ENCODE measurements around the gene TBC1D21. TPM values are rescaled to one million over a fixed set of nuclear protein-coding genes. Genes with fewer than 3 reads are reported as not detected.

Gene TBC1D21
- total and polyA plus RNA-seq, 10 of the 15 experiments (the other 5 are each of a cell fraction or from before 2014, with no cell fraction given) = not detected

DNA sequence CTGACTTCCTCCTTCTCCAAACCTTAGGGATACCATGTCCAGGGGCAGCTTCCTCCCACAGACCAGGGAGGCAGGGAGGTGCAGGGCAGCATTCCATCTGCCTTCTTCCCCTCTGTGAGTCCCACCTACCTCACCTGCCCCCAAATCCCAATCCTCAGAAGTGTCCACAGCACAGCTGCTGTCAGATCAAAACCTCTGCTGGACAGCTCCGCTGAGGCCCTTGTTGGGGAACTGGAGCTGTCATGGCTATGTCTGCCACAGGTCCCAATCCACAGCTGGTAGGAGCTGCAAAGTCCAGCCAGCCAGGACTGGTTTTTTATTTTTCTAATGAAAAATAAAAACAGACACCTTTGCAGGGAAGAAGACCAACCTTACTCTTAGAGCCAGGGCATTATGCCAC, 40.7 kb upstream of the TBC1D21 start:
- Histone ChIP-seq H3K27ac (ENCODE audit: control insufficient read depth, insufficient read depth) (no peak overlapping the region), H2AFZ (ENCODE audit: control insufficient read depth, low read depth, low read length) (no peak overlapping the region), H3K4me3 (no peak overlapping the region), H3K36me3 (ENCODE audit: control insufficient read depth in 2 of 2, insufficient read depth in 2 of 2, low read length in 1 of 2) (no peaks in the 10 kb centered on the region), H3K4me1 (ENCODE audit: control insufficient read depth, insufficient read depth, low read length) (no peaks in the 10 kb centered on the region), H3K4me2 (ENCODE audit: control insufficient read depth, insufficient read depth) (no peak overlapping the region), H3K79me2 (ENCODE audit: control insufficient read depth, insufficient read depth, low read length) (no peaks in the 10 kb centered on the region), H3K27me3 (replicated peaks in 1 of 2; ENCODE audit: control insufficient read depth in 2 of 2, insufficient read depth in 2 of 2, low read length in 1 of 2) (peaks cover 1 to 5% of the 10 kb centered on the region in 2 experiments; a peak in 3 of 4 replicates), H3K9me3 (replicated peaks; ENCODE audit: control insufficient read depth, insufficient read depth, low read length) (no peaks in the 10 kb centered on the region), H4K20me1 (ENCODE audit: control insufficient read depth, insufficient read depth) (no peaks in the 10 kb centered on the region), H3K9ac (ENCODE audit: control insufficient read depth, insufficient read depth, low read length) (no peak overlapping the region)
- intact Hi-C loops (cut with micrococcal nuclease; ENCODE audit: unreplicated experiment) = no loop called here
- DNase-seq (ENCODE audit: low read depth, low spot score) (no peak), ATAC-seq (no peak), FAIRE-seq (no peak)
- ChIA-PET RAD21 (ENCODE audit: unreplicated experiment) (no interaction called here), CTCF (no interaction called here), POLR2A (no interaction called here), SMC1A (ENCODE audit: uncharacterized antibody, unreplicated experiment) (interaction anchor here (0.6 kb wide), 1 partner anchor 1927 kb away, joined by 3 read pairs; no protein-coding TSS in a partner anchor)
- TF ChIP-seq, protein P1, sequence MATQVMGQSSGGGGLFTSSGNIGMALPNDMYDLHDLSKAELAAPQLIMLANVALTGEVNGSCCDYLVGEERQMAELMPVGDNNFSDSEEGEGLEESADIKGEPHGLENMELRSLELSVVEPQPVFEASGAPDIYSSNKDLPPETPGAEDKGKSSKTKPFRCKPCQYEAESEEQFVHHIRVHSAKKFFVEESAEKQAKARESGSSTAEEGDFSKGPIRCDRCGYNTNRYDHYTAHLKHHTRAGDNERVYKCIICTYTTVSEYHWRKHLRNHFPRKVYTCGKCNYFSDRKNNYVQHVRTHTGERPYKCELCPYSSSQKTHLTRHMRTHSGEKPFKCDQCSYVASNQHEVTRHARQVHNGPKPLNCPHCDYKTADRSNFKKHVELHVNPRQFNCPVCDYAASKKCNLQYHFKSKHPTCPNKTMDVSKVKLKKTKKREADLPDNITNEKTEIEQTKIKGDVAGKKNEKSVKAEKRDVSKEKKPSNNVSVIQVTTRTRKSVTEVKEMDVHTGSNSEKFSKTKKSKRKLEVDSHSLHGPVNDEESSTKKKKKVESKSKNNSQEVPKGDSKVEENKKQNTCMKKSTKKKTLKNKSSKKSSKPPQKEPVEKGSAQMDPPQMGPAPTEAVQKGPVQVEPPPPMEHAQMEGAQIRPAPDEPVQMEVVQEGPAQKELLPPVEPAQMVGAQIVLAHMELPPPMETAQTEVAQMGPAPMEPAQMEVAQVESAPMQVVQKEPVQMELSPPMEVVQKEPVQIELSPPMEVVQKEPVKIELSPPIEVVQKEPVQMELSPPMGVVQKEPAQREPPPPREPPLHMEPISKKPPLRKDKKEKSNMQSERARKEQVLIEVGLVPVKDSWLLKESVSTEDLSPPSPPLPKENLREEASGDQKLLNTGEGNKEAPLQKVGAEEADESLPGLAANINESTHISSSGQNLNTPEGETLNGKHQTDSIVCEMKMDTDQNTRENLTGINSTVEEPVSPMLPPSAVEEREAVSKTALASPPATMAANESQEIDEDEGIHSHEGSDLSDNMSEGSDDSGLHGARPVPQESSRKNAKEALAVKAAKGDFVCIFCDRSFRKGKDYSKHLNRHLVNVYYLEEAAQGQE (IDR thresholded peaks at IDR 0.05; ENCODE audit: low read depth, low read length) = peak; percentile 58; the same call in 1 of the 2 replicates
- no peak for TF ChIP-seq JUND (IDR thresholded peaks at IDR 0.05; ENCODE audit: low read depth, low read length)
- WGBS (ENCODE audit: insufficient coverage, insufficient replicate concordance, low lambda C conversion rate, missing lambda C conversion rate) = 54% methylated on average over 1 of the region's 1 CpG
- in situ Hi-C loops (cut with MboI) = no loop called here
- no TSS peak for BruUV-seq (replicated peaks)

DNA sequence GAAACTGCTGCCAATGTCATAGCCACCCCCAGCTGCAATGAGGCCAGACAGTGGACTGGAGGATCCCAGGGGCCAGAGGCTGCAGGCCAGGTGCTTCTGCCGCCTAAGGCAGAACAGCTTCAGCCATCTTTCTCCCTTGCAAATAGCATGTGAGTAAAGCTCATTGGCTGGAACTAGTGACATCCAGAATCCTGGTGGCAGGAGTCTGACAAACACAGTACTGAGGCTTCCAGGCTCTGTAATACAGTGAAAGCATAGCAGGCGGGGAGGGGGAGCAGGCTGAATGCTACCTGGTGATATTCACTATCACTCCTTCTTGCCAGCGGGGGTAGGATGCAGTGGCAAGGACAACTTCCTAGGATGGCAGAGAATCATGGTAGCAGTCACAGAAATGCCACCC, 36.5 kb upstream of the TBC1D21 start:
- SMC1A ChIA-PET (ENCODE audit: uncharacterized antibody, unreplicated experiment) = no interaction called here
- TF ChIP-seq, protein P2, sequence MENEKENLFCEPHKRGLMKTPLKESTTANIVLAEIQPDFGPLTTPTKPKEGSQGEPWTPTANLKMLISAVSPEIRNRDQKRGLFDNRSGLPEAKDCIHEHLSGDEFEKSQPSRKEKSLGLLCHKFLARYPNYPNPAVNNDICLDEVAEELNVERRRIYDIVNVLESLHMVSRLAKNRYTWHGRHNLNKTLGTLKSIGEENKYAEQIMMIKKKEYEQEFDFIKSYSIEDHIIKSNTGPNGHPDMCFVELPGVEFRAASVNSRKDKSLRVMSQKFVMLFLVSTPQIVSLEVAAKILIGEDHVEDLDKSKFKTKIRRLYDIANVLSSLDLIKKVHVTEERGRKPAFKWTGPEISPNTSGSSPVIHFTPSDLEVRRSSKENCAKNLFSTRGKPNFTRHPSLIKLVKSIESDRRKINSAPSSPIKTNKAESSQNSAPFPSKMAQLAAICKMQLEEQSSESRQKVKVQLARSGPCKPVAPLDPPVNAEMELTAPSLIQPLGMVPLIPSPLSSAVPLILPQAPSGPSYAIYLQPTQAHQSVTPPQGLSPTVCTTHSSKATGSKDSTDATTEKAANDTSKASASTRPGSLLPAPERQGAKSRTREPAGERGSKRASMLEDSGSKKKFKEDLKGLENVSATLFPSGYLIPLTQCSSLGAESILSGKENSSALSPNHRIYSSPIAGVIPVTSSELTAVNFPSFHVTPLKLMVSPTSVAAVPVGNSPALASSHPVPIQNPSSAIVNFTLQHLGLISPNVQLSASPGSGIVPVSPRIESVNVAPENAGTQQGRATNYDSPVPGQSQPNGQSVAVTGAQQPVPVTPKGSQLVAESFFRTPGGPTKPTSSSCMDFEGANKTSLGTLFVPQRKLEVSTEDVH (IDR thresholded peaks at IDR 0.05; ENCODE audit: low read depth, partially characterized antibody) = no peak
- TF ChIP-seq ETV6 (conservative IDR thresholded peaks at IDR 0.05 in 1 of 2, IDR thresholded peaks at IDR 0.05 in 1 of 2; ENCODE audit: borderline replicate concordance in 1 of 2, low read depth in 1 of 2) (no peak), EGR1 (IDR thresholded peaks at IDR 0.05; ENCODE audit: borderline replicate concordance in 1 of 2, low read depth in 2 of 2, low read length in 2 of 2) (no peak), MEF2B (IDR thresholded peaks at IDR 0.05; ENCODE audit: partially characterized antibody, poor library complexity, severe bottlenecking) (no peak), JUND (IDR thresholded peaks at IDR 0.05; ENCODE audit: low read depth, low read length) (no peak), SREBF1 (IDR thresholded peaks at IDR 0.05; ENCODE audit: low read length) (no peak)
- TF ChIP-seq, protein P3, sequence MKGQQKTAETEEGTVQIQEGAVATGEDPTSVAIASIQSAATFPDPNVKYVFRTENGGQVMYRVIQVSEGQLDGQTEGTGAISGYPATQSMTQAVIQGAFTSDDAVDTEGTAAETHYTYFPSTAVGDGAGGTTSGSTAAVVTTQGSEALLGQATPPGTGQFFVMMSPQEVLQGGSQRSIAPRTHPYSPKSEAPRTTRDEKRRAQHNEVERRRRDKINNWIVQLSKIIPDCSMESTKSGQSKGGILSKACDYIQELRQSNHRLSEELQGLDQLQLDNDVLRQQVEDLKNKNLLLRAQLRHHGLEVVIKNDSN (IDR thresholded peaks at IDR 0.05; ENCODE audit: borderline replicate concordance, extremely low read length, insufficient read depth, low read depth, low read length) = no peak

More for the DNA sequence above, 36.5 kb upstream of the TBC1D21 start:
- H3K9ac ChIP-seq (ENCODE audit: control insufficient read depth, insufficient read depth, low read length) = no peak overlapping the region
- H3K4me3 ChIP-seq = no peak overlapping the region
- FAIRE-seq (no peak), DNase-seq (ENCODE audit: low read depth, low spot score) (no peak), ATAC-seq (no peak)
- peaks cover 3 to 4% of the 10 kb centered on the region in 2 experiments; a peak in 3 of 4 replicates for H3K27me3 ChIP-seq (replicated peaks in 1 of 2; ENCODE audit: control insufficient read depth in 2 of 2, insufficient read depth in 2 of 2, low read length in 1 of 2)
- H3K79me2 ChIP-seq (ENCODE audit: control insufficient read depth, insufficient read depth, low read length) = no peaks in the 10 kb centered on the region
- no peak overlapping the region for H3K4me2 ChIP-seq (ENCODE audit: control insufficient read depth, insufficient read depth)
- 45% methylated on average over 3 of the region's 3 CpGs for WGBS (ENCODE audit: insufficient coverage, insufficient replicate concordance, low lambda C conversion rate, missing lambda C conversion rate)
- in situ Hi-C loops (cut with MboI) (no loop called here), intact Hi-C loops (cut with micrococcal nuclease; ENCODE audit: unreplicated experiment) (no loop called here)
- no peak overlapping the region for H3K27ac ChIP-seq (ENCODE audit: control insufficient read depth, insufficient read depth)
- CTCF ChIA-PET = interaction anchor here (1.2 kb wide), 1 partner anchor 37 kb away, joined by 3 read pairs; no protein-coding TSS in a partner anchor
- H2AFZ ChIP-seq (ENCODE audit: control insufficient read depth, low read depth, low read length) = no peak overlapping the region
- no peaks in the 10 kb centered on the region for H4K20me1 ChIP-seq (ENCODE audit: control insufficient read depth, insufficient read depth)
- RAD21 ChIA-PET (ENCODE audit: unreplicated experiment) = no interaction called here
- H3K4me1 ChIP-seq (ENCODE audit: control insufficient read depth, insufficient read depth, low read length) = no peaks in the 10 kb centered on the region
- no peaks in the 10 kb centered on the region for H3K36me3 ChIP-seq (ENCODE audit: control insufficient read depth in 2 of 2, insufficient read depth in 2 of 2, low read length in 1 of 2)
- no TSS peak for BruUV-seq (replicated peaks)
- POLR2A ChIA-PET = no interaction called here
- H3K9me3 ChIP-seq (replicated peaks; ENCODE audit: control insufficient read depth, insufficient read depth, low read length) = no peaks in the 10 kb centered on the region
